Activated CD4-positive, CD25-positive, alpha-beta regulatory T cell treated with anti-CD3 and anti-CD28 coated beads, Interleukin-2, amount 50 U/mL, for 16 hours (primary cell): Measurements from ENCODE around the gene NUP50.

Source experiments
- DNase-seq: peaks from one replicate; pipeline ENCODE4 v3.0.0-alpha.2; 2020; ENCODE audit warnings: low read depth, low spot score

Gene NUP50

GRCh38 chr22:45230026-45230721, 66.4 kb downstream of the NUP50 start:
- no peak for DNase-seq

- DNase-seq: no peak
Measured at GRCh38 chr22:45231293-45231692, 67.6 kb downstream of the NUP50 start.

- no peak for DNase-seq
Measured at GRCh38 chr22:45233386-45233785, 69.7 kb downstream of the NUP50 start.

- DNase-seq: no peak
Measured at GRCh38 chr22:45233827-45234226, 70.1 kb downstream of the NUP50 start.

- no peak for DNase-seq
Measured at GRCh38 chr22:45235101-45235777, 71.5 kb downstream of the NUP50 start.

- DNase-seq: no peak
Measured at GRCh38 chr22:45235851-45236342, 72.2 kb downstream of the NUP50 start.

- DNase-seq: no peak
Measured at GRCh38 chr22:45237065-45237990, 73.6 kb downstream of the NUP50 start.
